GM18861 (cell line): ENCODE measurements around the gene TMC7.
"Not testable (repeated sequence)": the region's sequence is repeated elsewhere in the genome, so short reads cannot be mapped to it uniquely, and the experiment has no call there.

Experiments used
- ATAC-seq: cut with Tn5 transposase; IDR thresholded peaks from one replicate; pipeline ENCODE4 v1.9.1; 2021; ENCODE audit not compliant: unreplicated experiment

TMC7 gene

DNA sequence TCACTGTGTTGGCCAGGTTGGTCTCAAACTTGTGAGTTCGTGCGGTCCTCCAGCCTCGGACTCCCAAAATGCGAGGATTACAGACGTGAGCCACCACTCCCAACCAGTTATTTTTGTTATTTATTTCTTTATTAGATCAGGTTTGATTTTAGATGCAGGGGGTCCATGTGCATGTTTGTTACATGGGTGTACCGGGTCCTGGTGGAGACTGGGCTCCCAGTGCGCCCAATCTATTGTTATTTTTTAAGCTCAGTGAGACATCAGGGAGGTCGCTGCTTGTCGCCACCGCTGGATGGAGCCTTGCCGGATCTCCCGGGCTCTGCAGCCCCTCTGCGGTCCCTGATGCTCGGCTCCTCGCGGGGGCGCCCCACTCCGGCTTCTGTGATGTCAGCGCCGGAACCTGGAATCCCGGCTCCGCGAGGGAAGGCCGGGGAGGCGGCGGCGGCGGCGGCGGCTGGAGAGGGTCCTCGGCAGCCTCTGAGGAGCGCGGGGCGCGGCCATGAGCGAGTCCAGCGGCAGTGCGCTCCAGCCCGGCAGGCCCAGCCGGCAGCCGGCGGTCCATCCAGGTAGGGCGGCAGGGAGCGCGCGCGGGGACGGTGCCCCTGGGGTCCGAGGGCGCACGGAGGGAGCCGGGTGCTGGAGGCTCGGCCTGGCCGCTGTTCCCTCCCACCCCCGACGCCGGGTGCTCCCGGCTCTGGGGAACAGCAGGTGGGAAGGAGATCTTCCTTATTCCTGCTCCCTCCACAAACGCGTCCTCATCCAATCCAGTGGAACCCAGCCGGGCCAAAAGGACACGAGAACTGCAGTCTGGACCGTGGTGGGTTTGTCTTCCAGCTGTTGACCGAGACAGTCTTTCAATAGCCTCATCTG is at the start of gene TMC7:
Gene TMC7, plus strand, starts transcription at position 370 of the 870 bp plus-strand sequence. Its CDS starts 130 bp downstream, at position 500.
- ATAC-seq: no peak

DNA sequence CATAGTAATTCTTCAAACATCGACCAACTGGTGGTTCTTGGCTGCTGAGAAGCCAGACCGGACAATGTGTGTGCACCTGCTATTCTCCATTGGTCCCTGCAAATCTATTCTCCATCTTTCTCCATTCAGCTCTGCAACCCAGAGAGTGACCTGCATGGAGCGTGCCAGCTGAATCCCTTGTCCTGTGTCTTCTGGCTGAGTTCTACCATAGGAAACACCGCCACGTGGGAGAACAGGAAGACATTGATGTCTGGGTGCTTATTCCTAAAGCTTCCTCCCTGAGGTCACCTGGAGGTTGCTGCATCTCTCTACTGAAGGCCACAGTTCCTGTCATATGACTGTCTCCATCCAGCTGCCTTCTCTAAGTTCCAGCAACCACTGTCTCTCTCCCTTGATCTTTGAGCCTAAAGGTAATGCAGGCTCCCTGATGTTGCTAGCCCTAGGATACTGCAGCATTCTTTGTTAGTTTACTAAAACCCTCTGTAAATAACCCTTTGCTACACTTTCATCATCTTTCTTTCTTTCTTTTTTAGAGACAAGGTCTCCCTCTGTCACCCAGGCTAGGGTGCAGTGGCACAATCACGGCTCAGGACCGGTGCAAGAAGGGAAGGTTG is 46.9 kb upstream of the TMC7 start:
- no peak for ATAC-seq

DNA sequence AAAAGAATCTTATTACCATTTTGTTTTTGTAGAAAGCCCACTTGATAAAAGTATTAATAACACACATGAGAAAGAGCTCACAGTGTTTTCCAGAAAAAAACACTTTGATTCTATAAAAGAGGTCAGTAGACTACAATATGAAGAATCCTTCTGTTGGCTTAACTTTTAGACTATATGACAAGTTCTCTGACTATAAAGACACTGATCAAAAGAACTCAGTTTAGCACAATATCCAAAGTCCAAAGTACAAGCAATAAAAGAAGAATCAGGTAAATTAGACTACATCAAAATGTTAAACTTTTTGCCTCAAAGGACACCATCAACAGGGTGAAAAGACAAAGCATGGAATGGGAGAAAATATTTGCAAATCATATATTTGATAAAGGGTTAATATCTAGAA is 46.3 kb upstream of the TMC7 start:
- ATAC-seq: no peak

DNA sequence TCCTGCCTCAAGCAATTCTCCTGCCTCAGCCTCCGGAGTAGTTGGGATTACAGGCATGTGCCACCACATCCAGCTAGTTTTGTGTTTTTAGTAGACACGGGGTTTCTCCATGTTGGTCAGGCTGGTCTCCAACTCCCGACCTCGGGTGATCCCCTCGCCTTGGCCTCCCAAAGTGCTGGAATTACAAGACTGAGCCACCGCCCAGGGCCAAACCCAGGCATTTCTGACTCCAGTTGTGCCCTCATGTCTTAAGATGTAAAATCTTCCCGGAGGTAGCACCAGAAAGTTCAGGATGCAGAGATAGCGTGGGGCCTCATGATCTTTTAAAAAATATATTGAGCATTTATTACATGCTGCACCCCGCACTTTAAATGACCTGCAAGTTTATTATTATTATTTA is 44.7 kb upstream of the TMC7 start:
- no peak for ATAC-seq

DNA sequence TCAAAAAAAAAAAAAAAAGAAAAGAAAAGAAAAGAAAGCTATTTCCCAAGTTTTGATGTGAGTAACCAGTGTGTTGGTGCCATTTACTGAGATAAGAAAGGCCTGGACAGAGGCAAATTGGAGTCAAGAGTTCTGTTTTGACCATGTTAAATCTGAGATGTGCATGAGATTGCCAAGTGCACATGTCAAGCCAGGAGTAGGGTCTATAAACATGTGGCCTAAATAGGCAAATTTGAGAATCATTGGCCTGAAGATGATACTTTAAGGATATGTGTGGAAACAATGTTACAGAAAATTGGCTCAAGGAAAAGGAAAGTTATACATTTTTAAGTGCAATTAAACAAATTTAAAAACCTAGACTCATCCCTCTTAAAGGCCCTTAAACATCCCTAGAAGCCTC is 42.3 kb upstream of the TMC7 start:
- no peak for ATAC-seq

DNA sequence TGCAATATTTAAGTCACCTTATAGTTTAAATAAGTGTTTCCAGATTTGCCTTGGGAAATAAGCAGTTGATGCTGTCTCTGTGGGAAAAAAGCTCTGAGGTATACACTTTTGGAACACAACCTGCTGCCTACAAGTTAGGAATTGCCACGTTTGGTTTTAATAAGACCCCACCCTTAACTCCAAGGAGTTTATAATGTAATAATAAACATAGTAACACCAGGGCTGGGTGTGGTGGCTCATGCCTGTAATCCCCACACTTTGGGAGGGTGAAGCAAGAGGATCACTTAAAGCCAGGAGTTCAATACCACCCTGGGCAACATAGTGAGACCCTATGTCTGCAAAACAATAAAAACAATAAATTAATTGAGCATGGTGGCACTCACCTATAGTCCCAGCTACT is 41.7 kb upstream of the TMC7 start:
- no peak for ATAC-seq

DNA sequence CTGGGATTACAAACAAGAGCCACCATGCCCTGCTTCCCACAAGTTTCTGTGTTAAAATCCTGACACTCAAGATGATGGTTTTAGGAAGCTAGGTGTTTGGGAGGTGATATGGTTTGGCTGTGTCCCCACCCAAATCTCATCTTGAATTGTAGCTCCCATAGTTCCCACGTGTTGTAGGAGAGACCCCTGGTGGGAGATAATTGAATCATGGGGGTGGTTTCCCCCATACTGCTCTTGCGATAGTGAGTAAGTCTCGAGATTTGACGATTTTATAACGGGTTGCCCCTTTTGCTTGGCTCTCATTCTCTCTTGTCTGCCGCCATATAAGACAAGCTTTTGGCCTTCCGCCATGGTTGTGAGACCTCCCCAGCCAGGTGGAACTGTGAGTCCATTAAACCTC is 40.3 kb upstream of the TMC7 start:
- ATAC-seq: no peak

DNA sequence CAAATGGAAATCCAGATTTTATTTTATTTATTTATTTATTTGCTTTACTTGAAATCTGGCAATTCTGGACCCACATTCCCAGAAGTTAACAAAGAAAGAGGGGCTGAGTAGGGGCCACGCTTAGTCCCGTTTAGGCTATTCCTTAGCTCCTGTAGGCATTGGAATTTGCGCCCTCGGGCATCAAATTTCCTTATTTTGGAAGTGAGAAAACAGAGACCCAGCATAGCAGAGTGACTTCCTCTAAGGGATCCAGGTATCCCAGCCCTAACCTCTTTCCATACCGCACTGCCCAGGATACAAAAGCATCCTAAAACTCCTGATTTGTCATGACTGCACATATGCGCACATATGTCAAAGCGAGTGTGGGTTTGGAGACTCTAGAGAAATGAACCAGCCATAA is 38.5 kb upstream of the TMC7 start:
- no peak for ATAC-seq

DNA sequence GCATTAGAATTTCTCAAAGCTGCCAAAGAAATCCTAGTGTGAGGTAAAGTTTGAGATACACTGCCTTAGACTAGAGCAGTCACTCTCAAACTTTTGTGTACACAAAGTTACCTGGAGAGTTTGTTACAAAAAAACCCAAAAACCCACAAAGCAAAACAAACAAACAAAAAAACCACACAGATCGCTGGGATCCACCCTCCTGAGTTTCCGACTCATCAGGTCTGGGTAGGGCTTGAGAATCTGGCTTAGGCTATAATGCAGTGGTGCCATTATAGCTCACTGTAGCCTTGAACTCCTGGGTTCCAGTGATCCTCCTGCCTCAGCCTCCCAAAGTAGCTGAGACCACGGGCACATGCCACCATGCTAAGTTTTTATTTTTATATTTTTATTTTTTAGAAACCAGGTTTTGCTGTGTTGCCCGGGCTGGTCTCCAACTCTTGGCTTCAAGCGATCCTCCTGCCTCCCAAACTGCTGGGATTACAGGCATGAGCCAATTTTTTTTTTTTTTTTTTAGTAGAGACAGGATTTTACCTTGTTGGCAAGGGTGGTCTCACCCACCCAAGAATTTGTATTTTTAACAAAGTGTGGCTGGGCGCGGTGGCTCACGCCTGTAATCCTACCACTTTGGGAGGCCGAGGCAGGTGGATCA is 35.2 kb upstream of the TMC7 start:
- ATAC-seq: no peak

DNA sequence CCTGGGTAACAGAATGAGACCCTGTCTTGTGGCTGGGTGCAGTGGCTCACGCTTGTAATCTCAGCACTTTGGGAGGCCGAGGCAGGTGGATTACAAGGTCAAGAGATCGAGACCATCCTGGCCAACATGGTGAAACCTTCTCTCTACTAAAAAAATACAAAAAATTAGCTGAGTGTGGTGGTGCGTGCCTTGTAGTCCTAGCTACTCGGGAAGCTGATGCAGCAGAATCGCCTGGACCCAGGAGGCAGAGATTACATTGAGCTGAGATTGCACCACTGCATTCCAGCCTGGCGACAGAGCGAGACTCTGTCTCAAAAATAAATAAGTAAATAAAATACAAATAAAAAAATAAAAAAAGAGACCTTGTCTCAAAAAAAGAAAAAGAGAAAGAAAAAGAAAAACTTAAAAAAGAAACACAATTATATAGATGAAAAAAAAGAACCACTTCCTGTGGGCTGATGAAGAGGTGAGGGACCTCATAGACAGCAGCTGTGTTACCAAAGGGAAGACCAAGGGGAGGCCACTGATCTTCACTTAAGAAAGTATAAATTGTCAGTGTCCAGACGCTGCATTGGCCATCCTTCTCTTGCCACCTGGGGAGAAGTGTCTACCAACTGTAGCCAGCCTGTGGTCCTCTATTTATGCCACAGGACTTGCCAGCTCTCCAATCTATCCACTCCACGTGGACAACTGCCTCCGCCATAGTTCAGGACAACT is 33.1 kb upstream of the TMC7 start:
- no peak for ATAC-seq

DNA sequence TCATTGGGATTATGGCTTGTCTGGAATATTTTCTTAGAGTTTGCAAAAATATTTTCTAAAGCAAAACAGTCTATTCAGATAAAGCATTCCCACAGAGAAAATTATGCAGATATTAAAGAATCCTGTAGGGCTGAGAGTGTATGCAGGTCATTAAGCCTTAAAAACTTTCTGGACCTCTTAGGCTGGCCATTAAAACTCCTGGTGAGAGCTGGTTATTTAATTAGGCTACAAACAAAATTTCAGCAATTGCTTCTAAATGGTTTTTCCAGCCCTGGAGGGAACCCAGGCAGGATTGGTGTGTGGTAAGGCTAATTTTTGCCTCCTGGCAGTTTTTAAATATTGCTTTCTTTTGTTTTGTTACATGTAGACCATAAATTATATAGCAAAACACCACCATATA is 30.2 kb upstream of the TMC7 start:
- no peak for ATAC-seq

DNA sequence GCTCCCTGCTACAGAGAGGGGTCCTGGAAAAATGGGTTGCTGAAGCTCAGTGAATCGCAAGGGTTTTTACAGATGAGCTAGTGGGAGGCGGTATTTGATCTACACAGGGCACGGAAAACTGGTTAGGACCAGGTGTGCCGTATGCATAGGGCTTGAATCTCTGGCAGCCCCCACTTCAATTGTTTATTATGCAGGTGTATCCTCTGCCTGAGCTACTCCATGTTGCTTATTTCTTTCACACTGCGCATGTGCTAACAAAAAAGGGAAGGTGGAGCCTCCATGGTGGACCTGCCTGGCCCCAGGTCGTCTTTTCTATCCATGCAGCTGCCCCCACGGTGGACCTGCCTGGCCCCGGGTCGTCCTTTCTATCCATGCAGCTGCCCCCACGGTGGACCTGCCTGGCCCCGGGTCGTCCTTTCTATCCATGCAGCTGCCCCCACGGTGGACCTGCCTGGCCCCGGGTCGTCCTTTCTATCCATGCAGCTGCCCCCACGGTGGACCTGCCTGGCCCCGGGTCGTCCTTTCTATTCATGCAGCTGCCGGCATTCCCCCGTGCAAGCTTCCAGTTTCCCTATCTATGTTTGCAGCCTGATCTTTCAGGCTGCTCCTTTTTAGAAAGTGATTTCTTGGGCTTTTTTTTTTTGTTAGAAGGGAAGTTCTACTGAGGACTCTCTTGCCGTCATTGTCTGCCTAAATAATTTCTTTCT is 27.7 kb upstream of the TMC7 start:
- not testable (repeated sequence) for ATAC-seq

DNA sequence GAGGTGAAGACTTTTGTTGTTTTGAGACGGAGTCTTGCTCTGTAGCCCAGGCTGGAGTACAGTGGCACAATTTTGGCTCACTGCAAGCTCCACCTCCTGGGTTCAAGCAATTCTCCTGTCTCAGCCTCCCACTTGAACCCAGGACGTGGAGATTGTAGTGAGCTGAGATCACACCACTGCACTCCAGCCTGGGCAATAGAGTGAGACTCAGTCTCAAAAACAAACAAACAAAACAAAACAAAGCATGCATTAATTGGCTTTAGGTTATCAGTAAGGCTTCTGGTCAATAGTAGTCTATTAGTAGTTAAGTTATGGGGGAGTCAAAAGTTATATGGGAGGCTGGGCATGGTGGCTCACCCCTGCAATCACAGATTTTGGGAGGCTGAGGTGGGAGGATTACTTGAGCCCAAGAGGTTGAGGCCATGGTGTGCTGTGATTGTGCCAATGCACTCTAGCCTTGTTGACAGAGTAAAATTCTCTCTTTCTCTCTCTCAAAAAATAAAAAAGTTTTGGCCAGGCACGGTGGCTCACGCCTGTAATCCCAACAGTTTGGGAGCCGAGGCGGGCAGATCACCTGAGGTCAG is 27.0 kb upstream of the TMC7 start:
- not testable (repeated sequence) for ATAC-seq

DNA sequence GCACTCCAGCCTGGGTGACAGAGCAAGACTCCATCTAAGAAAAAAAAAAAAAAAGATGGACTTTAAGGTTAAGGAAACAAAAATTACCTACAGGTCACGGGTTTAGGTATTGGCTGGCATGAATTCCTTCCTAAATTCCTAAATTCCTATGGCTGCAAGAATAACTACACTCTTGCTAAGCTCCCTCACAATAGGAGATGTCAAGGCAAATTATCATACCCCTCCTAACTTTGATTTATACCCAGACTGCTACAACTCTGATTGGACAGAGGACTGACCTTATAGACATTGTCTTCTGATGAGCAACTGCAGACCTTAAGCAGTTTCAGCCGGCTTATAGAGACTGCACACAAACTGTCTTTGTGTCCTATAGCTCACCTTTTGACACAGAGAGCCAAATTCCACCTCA is 25.1 kb upstream of the TMC7 start:
- no peak for ATAC-seq

DNA sequence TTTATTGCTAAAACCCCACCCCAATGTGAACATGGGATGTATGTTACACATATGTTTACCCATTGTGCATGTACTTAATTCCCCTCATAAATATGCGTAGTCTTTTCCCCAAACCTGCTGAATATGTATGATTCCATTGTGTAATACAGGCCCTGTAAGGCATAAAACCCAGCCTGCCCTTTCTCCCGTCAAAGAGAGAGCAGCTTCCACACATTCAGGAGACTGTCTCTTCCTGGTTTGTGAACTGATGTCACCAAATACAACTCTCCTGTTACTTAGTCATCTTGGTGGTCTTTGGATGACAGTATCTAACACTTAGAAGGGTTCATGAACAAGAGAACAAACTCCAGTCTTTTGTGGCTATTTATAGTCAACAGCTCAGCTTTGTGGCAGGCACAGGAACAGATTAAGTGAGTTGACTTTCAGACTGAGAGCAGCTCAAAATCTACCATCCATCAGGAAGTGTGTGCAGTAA is 24.7 kb upstream of the TMC7 start:
- ATAC-seq: no peak

DNA sequence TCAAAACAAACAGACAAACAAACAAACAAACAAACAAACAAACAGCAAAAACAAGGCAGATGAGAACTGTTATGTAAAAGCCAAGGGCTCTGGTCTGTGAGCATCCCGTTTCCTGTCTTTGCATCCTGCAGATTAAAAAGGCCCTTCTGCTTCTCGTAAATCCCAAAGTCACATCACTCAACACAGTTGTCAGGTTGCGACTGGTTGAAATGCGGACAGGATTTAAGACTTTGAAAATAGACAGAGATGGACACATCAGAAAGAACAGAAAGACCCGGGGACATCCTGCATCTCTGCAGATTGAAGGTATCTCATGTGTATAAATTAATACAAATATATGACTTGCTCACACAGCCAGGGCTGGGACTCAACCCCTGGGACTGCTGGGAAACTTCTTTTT is 18.2 kb upstream of the TMC7 start:
- ATAC-seq: no peak

DNA sequence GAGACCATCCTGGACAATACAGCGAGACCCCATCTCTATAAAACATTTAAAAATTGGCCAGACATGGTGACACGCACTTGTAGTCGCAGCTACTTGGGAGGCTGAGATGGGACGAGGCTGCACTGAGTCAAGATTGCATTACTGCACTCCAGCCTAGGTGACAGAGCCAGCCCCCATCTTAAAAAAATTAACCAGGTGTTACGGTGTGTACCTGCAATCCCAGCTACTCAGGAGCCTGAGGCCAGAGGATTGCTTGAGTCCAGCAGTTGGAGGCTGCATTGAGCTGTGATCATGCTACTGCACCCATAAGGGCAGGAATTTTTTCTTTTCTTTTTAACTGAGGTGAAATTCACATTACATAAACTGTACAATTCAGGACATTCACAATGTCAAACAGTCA is 16.9 kb upstream of the TMC7 start:
- ATAC-seq: no peak

DNA sequence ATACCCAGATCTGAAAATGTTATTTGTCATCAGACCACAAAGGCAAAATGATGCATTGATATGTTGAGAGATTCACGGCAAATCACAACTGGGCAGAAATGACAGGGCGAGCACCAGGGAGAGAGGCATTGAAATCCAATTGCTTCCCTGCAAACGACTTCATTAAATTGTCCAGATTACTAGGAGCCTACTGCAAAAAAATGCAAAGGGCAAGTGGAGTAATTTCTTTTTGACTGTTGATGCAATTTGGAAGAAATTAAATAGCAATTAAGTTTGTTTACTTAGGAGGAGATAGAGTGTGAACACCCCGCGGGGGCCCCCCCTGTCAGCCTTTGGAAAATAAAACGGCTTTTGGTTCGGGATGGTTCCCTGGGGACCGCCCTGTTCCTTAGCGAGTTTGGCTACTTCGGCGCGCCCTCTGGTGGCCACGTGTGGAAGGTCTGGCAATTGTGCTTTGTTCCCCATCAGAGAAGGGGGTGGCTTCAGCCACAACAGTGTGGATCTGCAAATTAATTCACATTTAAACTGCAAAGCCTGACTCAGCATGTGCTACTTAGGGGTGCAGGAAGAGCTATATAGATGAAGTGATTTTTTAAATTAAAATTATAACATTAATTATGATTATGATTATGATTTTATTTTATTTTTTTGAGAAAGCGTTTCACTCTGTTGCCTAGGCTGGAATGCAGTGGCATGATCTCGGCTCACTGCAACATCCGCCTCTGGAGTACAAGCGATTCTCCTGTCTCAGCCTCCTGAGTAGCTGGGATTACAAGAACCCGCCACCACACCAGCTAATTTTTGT is 14.5 kb upstream of the TMC7 start:
- ATAC-seq: no peak

DNA sequence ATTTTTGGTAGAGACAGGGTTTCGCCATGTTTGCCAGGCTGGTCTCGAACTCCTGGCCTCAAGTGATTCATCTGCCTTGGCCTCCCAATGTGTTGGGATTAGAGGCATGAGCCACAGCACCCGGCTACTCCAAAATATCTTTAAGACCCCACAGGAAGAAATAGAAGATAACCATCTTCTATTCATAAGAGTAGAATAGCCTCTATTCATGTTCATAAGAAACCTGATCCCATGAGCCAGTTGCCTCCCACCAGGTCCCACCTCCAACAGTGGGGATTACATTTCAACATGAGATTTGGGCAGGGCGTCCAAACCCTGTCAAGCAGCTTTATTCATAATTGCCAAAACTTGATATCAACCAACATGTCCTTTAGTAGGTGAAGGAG is 13.9 kb upstream of the TMC7 start:
- no peak for ATAC-seq

DNA sequence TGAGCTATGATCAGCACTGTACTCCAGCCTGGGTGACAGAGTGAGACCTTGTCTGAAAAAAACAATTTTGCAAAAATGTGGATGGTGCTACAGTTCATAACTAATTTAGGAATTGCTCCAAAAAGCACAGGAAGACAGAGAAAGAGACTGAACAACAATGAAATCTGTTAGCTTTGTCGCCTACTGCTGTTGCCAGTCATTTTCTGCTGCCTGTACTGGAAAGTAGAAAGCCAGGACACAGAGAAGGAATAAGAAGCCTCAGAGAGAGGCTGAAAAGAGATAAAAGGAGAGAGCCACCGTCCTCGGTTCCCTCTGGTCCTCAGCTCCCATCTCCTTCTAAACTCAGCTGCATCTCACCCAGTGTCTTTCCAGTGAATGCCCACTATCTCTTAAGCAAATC is 8.6 kb upstream of the TMC7 start:
- ATAC-seq: no peak
